HEK293 (cell line): ENCODE results near the gene CENPT.

Source experiments
- CTCF ChIA-PET: fragments of 350-600 bp; formaldehyde crosslinking; extraction: SDS; loops from one replicate; lab custom pipeline; 2021; ENCODE audit warnings: antibody characterized with exemption; lab: Yijun Ruan, JAX
- POLR2A ChIA-PET: fragments of 300-600 bp; formaldehyde crosslinking; extraction: SDS; loops from one replicate; lab custom pipeline; 2020; ENCODE audit warnings: antibody characterized with exemption, inconsistent platforms; lab: Yijun Ruan, JAX
- H3K27ac ChIP-seq: fragments of 200-500 bp; sonication (Bioruptor generic); 2 replicates; pipeline ENCODE4 v1.5.1; 2014; ENCODE audit warnings: low read depth, low read length, control low read depth, inconsistent platforms; ENCODE audit errors: extremely low read depth
- H3K36me3 ChIP-seq, 2 experiments: fragments of 200-500 bp in 1 of 2; sonication (Bioruptor generic) in 1 of 2; 1 replicate in 1 of 2; 2 replicates in 1 of 2; pipeline ENCODE4 v1.5.1; 2014 to 2017; ENCODE audit warnings: inconsistent platforms in 2 of 2, low read length in 2 of 2; ENCODE audit not compliant: control insufficient read depth in 2 of 2, insufficient read depth in 1 of 2
- H3K4me1 ChIP-seq: fragments of 200-500 bp; sonication (Bioruptor generic); 2 replicates; pipeline ENCODE4 v1.5.1; 2014; ENCODE audit warnings: mild to moderate bottlenecking, low read length, inconsistent platforms; ENCODE audit not compliant: control insufficient read depth, insufficient read depth
- H3K4me3 ChIP-seq: 2 replicates; pipeline ENCODE4 v1.5.1; 2011; ENCODE audit warnings: low read depth, mild to moderate bottlenecking, control low read depth, low read length, moderate library complexity
- H3K9me3 ChIP-seq: fragments of 200-500 bp; sonication (Bioruptor generic); 2 replicates; pipeline ENCODE4 v1.5.1; 2014; ENCODE audit warnings: low read depth, low read length, inconsistent platforms; ENCODE audit not compliant: control insufficient read depth, insufficient read depth
- GLIS1 ChIP-seq: fragments of 450-650 bp; formaldehyde crosslinking; IDR thresholded peaks from 2 replicates; pipeline ENCODE4 v1.5.1; 2016; ENCODE audit warnings: missing biosample characterization, missing genetic modification characterization
- HOXC10 ChIP-seq: sonication (generic); formaldehyde crosslinking; IDR thresholded peaks from 2 replicates; pipeline ENCODE4 v1.8.1; 2023; ENCODE audit warnings: mild to moderate bottlenecking, missing genetic modification reagents
- IKZF3 ChIP-seq: fragments of 450-650 bp; IDR thresholded peaks from 2 replicates; pipeline ENCODE4 v1.5.0; 2018; ENCODE audit warnings: missing biosample characterization, mild to moderate bottlenecking, missing genetic modification characterization, moderate library complexity
- KLF10 ChIP-seq: fragments of 450-650 bp; IDR thresholded peaks from 2 replicates; pipeline ENCODE4 v1.5.1; 2018; ENCODE audit warnings: missing biosample characterization, mild to moderate bottlenecking, missing genetic modification characterization
- OSR2 ChIP-seq: fragments of 450-650 bp; formaldehyde crosslinking; IDR thresholded peaks from 2 replicates; pipeline ENCODE4 v1.5.1; 2016; ENCODE audit warnings: missing biosample characterization, missing genetic modification characterization
- SCRT1 ChIP-seq: fragments of 450-650 bp; formaldehyde crosslinking; IDR thresholded peaks from 2 replicates; pipeline ENCODE4 v1.5.1; 2016; ENCODE audit warnings: missing biosample characterization, missing genetic modification characterization, borderline replicate concordance
- WT1 ChIP-seq: fragments of 450-650 bp; formaldehyde crosslinking; IDR thresholded peaks from 2 replicates; pipeline ENCODE4 v1.5.1; 2016; ENCODE audit warnings: missing biosample characterization, missing genetic modification characterization
- ZNF157 ChIP-seq: fragments of 450-650 bp; formaldehyde crosslinking; IDR thresholded peaks from 2 replicates; pipeline ENCODE4 v1.5.1; 2016; ENCODE audit warnings: missing biosample characterization, missing genetic modification characterization
- ZNF169 ChIP-seq: fragments of 450-650 bp; formaldehyde crosslinking; IDR thresholded peaks from 2 replicates; pipeline ENCODE4 v1.5.1; 2016; ENCODE audit warnings: missing biosample characterization, missing genetic modification characterization
- ZNF341 ChIP-seq: fragments of 450-650 bp; formaldehyde crosslinking; IDR thresholded peaks from 2 replicates; pipeline ENCODE4; 2016; ENCODE audit warnings: low read depth, missing biosample characterization, missing genetic modification characterization
- ZNF354C ChIP-seq: fragments of 450-650 bp; formaldehyde crosslinking; IDR thresholded peaks from 2 replicates; pipeline ENCODE4 v1.5.1; 2016; ENCODE audit warnings: missing biosample characterization, missing genetic modification characterization, low read depth, borderline replicate concordance
- ZNF529 ChIP-seq: fragments of 450-650 bp; formaldehyde crosslinking; IDR thresholded peaks from 2 replicates; pipeline ENCODE4 v1.5.1; 2017; ENCODE audit warnings: missing genetic modification characterization, missing biosample characterization; ENCODE audit not compliant: insufficient replicate concordance
- ZNF660 ChIP-seq: fragments of 450-650 bp; IDR thresholded peaks from 2 replicates; pipeline ENCODE4 v1.5.1; 2018; ENCODE audit warnings: missing biosample characterization, mild to moderate bottlenecking, missing genetic modification characterization
- ZNF785 ChIP-seq: fragments of 450-650 bp; formaldehyde crosslinking; IDR thresholded peaks from 2 replicates; pipeline ENCODE4 v1.5.1; 2016; ENCODE audit warnings: missing biosample characterization, missing genetic modification characterization
- ZSCAN23 ChIP-seq: fragments of 450-650 bp; formaldehyde crosslinking; IDR thresholded peaks from 2 replicates; pipeline ENCODE4 v1.5.1; 2016; ENCODE audit warnings: missing biosample characterization, missing genetic modification characterization
- TF ChIP-seq, protein P1 (sequence below): fragments of 450-650 bp; formaldehyde crosslinking; conservative IDR thresholded peaks from 2 replicates; pipeline ENCODE4 v1.5.1; 2016; ENCODE audit warnings: low read depth, missing biosample characterization, missing genetic modification characterization
- TF ChIP-seq, protein P2 (sequence below): fragments of 450-650 bp; formaldehyde crosslinking; IDR thresholded peaks from 2 replicates; pipeline ENCODE4 v1.5.1; 2016; ENCODE audit warnings: missing biosample characterization, missing genetic modification characterization, borderline replicate concordance
- TF ChIP-seq, protein P3 (sequence below): fragments of 450-650 bp; formaldehyde crosslinking; IDR thresholded peaks from 2 replicates; pipeline ENCODE4 v1.5.1; 2016; ENCODE audit warnings: missing biosample characterization, missing genetic modification characterization
- TF ChIP-seq, protein P4 (sequence below): fragments of 450-650 bp; formaldehyde crosslinking; IDR thresholded peaks from 2 replicates; pipeline ENCODE4 v1.5.1; 2017; ENCODE audit warnings: missing biosample characterization, missing genetic modification characterization

The CENPT gene

DNA sequence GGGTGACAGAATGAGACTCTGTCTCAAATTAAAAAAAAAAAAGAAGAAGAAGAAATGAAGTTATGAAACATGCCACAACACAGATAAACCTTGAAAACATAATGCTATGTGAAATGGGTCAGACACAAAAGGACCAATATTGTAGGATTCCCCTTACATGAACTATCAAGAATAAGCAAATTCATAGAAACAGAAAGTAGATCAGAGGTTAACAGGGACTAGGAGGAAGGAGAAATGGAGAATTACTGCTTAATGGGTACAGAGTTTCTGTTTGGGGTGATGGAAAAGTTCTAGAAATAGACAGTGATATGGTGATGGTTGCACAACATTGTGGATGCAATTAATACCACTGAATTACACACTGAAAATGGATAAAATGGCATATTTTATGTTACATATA is 57.4 kb downstream of the CENPT start (continued):
- TF ChIP-seq, protein P1, sequence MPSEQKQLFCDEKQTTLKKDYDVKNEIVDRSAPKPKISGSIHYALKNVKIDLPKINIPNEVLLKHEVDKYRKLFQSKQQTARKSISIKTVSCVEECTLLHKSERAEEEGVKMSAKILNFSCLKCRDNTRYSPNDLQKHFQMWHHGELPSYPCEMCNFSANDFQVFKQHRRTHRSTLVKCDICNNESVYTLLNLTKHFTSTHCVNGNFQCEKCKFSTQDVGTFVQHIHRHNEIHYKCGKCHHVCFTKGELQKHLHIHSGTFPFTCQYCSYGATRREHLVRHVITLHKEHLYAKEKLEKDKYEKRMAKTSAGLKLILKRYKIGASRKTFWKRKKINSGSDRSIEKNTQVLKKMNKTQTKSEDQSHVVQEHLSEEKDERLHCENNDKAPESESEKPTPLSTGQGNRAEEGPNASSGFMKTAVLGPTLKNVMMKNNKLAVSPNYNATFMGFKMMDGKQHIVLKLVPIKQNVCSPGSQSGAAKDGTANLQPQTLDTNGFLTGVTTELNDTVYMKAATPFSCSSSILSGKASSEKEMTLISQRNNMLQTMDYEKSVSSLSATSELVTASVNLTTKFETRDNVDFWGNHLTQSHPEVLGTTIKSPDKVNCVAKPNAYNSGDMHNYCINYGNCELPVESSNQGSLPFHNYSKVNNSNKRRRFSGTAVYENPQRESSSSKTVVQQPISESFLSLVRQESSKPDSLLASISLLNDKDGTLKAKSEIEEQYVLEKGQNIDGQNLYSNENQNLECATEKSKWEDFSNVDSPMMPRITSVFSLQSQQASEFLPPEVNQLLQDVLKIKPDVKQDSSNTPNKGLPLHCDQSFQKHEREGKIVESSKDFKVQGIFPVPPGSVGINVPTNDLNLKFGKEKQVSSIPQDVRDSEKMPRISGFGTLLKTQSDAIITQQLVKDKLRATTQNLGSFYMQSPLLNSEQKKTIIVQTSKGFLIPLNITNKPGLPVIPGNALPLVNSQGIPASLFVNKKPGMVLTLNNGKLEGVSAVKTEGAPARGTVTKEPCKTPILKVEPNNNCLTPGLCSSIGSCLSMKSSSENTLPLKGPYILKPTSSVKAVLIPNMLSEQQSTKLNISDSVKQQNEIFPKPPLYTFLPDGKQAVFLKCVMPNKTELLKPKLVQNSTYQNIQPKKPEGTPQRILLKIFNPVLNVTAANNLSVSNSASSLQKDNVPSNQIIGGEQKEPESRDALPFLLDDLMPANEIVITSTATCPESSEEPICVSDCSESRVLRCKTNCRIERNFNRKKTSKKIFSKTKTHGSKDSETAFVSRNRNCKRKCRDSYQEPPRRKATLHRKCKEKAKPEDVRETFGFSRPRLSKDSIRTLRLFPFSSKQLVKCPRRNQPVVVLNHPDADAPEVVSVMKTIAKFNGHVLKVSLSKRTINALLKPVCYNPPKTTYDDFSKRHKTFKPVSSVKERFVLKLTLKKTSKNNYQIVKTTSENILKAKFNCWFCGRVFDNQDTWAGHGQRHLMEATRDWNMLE (tag by site-specific recombination): no peak
- no peak for TF ChIP-seq KLF10 (tag by site-specific recombination)
- TF ChIP-seq ZNF341 (tag by site-specific recombination): no peak
- no peak for TF ChIP-seq ZNF169 (tag by site-specific recombination)

DNA sequence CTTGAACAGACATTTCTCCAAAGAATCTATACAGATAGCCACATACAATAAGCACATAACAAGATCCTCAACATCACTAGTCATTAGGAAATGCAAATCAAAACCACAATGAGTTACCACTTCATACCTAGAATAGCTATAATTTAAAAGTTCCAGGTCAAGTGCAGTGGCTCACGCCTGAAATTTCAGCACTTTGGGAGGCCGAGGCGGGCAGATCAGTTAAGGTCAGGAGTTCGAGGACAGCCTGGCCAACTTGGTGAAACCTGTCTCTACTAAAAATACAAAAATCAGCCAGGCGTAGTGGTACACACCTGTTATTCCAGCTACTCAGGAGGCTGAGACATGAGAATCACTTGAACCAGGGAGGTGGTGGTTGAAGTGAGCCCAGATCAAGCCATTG is 61.0 kb downstream of the CENPT start:
- Histone ChIP-seq H3K4me1 (peaks cover 5% of the 10 kb centered on the region), H3K27ac (no peak overlapping the region), H3K36me3 (no peaks in the 10 kb centered on the region; a peak in 1 of 3 replicates), H3K4me3 (no peak overlapping the region), H3K9me3 (no peaks in the 10 kb centered on the region)
- TF ChIP-seq ZNF354C: no peak
- TF ChIP-seq ZNF529 (tag by site-specific recombination): no peak
- TF ChIP-seq ZNF785 (tag by site-specific recombination): no peak
- TF ChIP-seq ZNF660: no peak
- TF ChIP-seq, protein P2, sequence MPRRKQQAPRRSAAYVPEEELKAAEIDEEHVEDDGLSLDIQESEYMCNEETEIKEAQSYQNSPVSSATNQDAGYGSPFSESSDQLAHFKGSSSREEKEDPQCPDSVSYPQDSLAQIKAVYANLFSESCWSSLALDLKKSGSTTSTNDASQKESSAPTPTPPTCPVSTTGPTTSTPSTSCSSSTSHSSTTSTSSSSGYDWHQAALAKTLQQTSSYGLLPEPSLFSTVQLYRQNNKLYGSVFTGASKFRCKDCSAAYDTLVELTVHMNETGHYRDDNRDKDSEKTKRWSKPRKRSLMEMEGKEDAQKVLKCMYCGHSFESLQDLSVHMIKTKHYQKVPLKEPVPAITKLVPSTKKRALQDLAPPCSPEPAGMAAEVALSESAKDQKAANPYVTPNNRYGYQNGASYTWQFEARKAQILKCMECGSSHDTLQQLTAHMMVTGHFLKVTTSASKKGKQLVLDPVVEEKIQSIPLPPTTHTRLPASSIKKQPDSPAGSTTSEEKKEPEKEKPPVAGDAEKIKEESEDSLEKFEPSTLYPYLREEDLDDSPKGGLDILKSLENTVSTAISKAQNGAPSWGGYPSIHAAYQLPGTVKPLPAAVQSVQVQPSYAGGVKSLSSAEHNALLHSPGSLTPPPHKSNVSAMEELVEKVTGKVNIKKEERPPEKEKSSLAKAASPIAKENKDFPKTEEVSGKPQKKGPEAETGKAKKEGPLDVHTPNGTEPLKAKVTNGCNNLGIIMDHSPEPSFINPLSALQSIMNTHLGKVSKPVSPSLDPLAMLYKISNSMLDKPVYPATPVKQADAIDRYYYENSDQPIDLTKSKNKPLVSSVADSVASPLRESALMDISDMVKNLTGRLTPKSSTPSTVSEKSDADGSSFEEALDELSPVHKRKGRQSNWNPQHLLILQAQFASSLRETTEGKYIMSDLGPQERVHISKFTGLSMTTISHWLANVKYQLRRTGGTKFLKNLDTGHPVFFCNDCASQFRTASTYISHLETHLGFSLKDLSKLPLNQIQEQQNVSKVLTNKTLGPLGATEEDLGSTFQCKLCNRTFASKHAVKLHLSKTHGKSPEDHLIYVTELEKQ: no peak
- no peak for TF ChIP-seq HOXC10 (CRISPR knock-in tag)
- TF ChIP-seq, protein P3, sequence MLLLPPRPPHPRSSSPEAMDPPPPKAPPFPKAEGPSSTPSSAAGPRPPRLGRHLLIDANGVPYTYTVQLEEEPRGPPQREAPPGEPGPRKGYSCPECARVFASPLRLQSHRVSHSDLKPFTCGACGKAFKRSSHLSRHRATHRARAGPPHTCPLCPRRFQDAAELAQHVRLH (tag by site-specific recombination): no peak
- POLR2A ChIA-PET: no interaction called here
- CTCF ChIA-PET: interaction anchor here (0.6 to 0.8 kb wide), 3 partner anchors 35 to 363 kb away, joined by 3 to 7 read pairs (median 5); no protein-coding TSS in a partner anchor

DNA sequence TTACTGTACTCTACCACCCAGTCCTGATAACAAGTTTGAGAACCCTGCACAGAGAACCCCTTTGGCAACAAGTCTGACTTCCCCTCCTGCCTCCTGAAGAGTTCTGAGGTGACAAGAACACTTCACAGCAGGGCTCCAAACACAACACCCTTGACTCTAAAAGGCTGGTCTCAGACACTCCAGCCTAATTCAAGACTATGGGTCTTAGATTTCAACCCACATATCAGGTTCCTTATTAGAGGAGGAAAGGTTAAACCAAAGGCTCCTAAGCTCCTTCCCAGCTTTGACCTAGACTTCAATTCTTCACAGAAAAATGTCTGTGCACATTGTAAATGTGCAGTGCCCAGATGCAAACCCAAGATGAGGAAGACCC is 64.2 kb downstream of the CENPT start:
- CTCF ChIA-PET: interaction anchor here (0.6 to 1.1 kb wide), 3 partner anchors 23 to 91 kb away, joined by 3 to 5 read pairs (median 4); partner anchors contain the start of gene RANBP10
- Histone ChIP-seq H3K36me3 (peaks cover 0 to 4% of the 10 kb centered on the region in 2 experiments; a peak in 2 of 3 replicates), H3K4me3 (no peak overlapping the region), H3K4me1 (peaks cover 5% of the 10 kb centered on the region), H3K27ac (peak overlapping the region; percentile 45; the same call in 1 of the 2 replicates), H3K9me3 (no peaks in the 10 kb centered on the region)
- TF ChIP-seq ZNF157 (tag by site-specific recombination): no peak
- TF ChIP-seq WT1 (tag by site-specific recombination): peak; percentile 62; the same call in 1 of the 2 replicates
- no peak for TF ChIP-seq ZSCAN23 (tag by site-specific recombination)
- 0 out of 2 replicates have a peak, but pooled peaks have one; percentile 32 for TF ChIP-seq OSR2 (tag by site-specific recombination)
- 0 out of 2 replicates have a peak, but pooled peaks have one; percentile 33 for TF ChIP-seq IKZF3 (tag by site-specific recombination)
- TF ChIP-seq SCRT1 (tag by site-specific recombination): 0 out of 2 replicates have a peak, but pooled peaks have one; percentile 33
- TF ChIP-seq, protein P4, sequence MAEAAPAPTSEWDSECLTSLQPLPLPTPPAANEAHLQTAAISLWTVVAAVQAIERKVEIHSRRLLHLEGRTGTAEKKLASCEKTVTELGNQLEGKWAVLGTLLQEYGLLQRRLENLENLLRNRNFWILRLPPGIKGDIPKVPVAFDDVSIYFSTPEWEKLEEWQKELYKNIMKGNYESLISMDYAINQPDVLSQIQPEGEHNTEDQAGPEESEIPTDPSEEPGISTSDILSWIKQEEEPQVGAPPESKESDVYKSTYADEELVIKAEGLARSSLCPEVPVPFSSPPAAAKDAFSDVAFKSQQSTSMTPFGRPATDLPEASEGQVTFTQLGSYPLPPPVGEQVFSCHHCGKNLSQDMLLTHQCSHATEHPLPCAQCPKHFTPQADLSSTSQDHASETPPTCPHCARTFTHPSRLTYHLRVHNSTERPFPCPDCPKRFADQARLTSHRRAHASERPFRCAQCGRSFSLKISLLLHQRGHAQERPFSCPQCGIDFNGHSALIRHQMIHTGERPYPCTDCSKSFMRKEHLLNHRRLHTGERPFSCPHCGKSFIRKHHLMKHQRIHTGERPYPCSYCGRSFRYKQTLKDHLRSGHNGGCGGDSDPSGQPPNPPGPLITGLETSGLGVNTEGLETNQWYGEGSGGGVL (tag by site-specific recombination): peak; percentile 34; the same call in 1 of the 2 replicates
- TF ChIP-seq GLIS1 (tag by site-specific recombination): no peak
- POLR2A ChIA-PET: interaction anchor here (1.6 kb wide), 1 partner anchor 23 kb away, joined by 5 read pairs; the partner anchor contains the start of genes RANBP10 and TSNAXIP1
